OCI-LY3 (cell line): ENCODE results near the gene CDC42EP1.

Experiments
- CTCF ChIP-seq: fragments of 200-600, 300-600 bp; sonication (generic); IDR thresholded peaks from 2 replicates; pipeline ENCODE4 v1.5.1; 2014; ENCODE audit warnings: antibody characterized with exemption, low read length, low read depth
- EZH2phosphoT487 ChIP-seq: fragments of 200-600 bp; shearing (Covaris generic); IDR thresholded peaks from 2 replicates; pipeline ENCODE4 v1.6.1; 2018; ENCODE audit warnings: antibody characterized with exemption, mixed run types, low read depth

- TF ChIP-seq CTCF: no peak
- no peak for TF ChIP-seq EZH2phosphoT487
Observed at GRCh38 chr22:37514526-37515051, 45.7 kb upstream of the CDC42EP1 start.
